Heart left ventricle (tissue), 13 donors: ENCODE results near the gene ARSG.

Source experiments
- POLR2A ChIP-seq, 2 donors: fragments of 450-650 bp; IDR thresholded peaks; one replicate each; pipeline ENCODE4 v1.6.1; 2017; ENCODE audit warnings: antibody characterized with exemption in 2 of 2, mild to moderate bottlenecking in 2 of 2, moderate library complexity in 2 of 2
- TF ChIP-seq, protein P1 (sequence below), 12 donors: fragments of 200-600 bp; sonication (generic) in 4 of 12; IDR thresholded peaks; one replicate each; pipeline versions ENCODE4 v1.5.0 to v1.8.0; 2018 to 2022; ENCODE audit warnings: antibody characterized with exemption in 12 of 12, mild to moderate bottlenecking in 5 of 12
- donor health status: ischemic (EF 13 %, LVEDD 7.1; RV severe dilation, severe dysfunction).
- donor health status: DM: no; HTN: yes; CAD: no.
- donor health status: DM: no; HTN: no; CAD: no.
- donor health status: ischemic (EF 25% LVEDD 6.9; RV normal size, moderate dysfunction).
- donor health status: ischemic (EF 25% LVEDD 5.7; RV mildly dilated, moderate dysfunction).
- donor health status: ischemic (EF 35%, LVEDD 5.7; RV mildly dilated, moderate dysfunction).
- donor health status: nonischemic (EF 11% LVEDD 7.7; RV severe dilation, severe dysfunction).
- donor health status: DM: yes; HTN: yes; CAD: no.
- donor health status: PGD.
- donor health status: ischemic (EF 29% LVEDD 5.4; RV normal size, mild dysfunction).
- donor health status: nonischemic (EF 23%, LVEDD 6.1; RV moderate dilation, normal function).

DNA sequence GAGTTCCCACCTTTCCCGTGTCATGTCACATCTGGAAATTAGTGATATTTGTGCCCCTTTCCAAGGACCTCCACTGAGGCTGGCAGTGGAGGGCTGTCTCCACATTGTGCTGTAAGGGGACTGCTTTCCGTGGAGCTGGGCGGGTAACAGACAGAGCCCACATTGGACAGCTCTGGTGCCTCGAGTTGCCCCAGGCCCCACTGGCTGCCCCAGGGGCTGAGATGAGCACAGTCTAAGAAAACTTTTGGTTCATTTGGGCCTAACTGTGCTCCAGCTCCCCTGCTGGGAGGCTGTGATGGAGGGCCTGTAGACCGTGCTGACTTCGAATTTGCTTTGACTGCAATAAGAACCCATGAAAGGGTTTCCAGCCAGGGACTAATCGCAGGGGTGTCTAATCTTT is 38.0 kb downstream of the ARSG start:
- TF ChIP-seq, protein P1, sequence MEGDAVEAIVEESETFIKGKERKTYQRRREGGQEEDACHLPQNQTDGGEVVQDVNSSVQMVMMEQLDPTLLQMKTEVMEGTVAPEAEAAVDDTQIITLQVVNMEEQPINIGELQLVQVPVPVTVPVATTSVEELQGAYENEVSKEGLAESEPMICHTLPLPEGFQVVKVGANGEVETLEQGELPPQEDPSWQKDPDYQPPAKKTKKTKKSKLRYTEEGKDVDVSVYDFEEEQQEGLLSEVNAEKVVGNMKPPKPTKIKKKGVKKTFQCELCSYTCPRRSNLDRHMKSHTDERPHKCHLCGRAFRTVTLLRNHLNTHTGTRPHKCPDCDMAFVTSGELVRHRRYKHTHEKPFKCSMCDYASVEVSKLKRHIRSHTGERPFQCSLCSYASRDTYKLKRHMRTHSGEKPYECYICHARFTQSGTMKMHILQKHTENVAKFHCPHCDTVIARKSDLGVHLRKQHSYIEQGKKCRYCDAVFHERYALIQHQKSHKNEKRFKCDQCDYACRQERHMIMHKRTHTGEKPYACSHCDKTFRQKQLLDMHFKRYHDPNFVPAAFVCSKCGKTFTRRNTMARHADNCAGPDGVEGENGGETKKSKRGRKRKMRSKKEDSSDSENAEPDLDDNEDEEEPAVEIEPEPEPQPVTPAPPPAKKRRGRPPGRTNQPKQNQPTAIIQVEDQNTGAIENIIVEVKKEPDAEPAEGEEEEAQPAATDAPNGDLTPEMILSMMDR (IDR thresholded peaks at IDR 0.05) = no peak
- no peak for TF ChIP-seq POLR2A (IDR thresholded peaks at IDR 0.05)
